GM21825 (cell line): Measurements from ENCODE around the gene GRAMD2B.
"Not testable (repeated sequence)": the region's sequence is repeated elsewhere in the genome, so short reads cannot be mapped to it uniquely, and the experiment has no call there.

ENCODE experiments used
- ATAC-seq: cut with Tn5 transposase; IDR thresholded peaks from one replicate; pipeline ENCODE4 v1.9.1; 2021; ENCODE audit warnings: mild to moderate bottlenecking, moderate library complexity; ENCODE audit not compliant: unreplicated experiment

GRAMD2B gene

GRCh38 chr5:126508962-126509279, 85.7 kb downstream of the GRAMD2B start:
- no peak for ATAC-seq

- ATAC-seq, result no peak
These were observed 86.1 kb downstream of the GRAMD2B start for GRCh38 chr5:126509339-126509738.

DNA sequence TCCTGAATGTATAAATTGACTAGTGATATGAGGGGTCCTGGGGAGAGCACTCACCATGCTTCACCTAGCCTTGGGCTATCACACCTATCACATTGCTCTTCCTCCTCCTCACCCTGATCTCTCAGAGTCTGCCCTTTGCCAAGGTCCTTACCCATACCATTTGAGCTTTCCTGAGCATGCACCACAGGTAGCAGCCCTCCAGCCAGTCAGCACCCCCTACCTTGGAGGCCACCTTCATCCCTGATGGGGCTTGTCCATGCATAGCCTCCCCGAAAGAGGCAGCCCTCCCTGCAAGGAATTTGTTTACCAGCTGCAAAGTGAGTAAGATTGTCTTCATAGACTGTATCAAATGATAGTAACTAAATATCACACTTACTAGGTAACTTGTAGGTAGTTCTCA, 88.8 kb downstream of the GRAMD2B start:
- ATAC-seq, result no peak

DNA sequence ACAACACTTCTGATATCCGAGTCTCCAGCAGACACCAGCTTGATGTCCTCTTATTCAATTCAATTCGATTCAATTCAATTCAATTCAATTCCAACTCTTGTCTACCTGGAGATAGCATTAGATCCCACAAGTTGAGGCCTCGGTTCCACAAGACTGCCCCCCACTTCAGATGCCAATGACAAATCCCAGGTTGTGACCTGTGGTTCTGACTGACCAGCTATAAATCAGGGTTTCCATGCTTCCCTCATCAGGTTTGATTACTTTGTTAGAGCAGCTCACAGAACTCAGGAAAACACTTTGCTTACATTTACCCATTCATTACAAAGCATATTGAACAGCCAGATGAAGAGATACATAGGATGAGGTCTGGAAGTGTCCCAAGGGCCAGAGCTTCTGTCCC, 89.2 kb downstream of the GRAMD2B start:
- no peak for ATAC-seq

GRCh38 chr5:126513302-126513701, 90.1 kb downstream of the GRAMD2B start:
- ATAC-seq, result no peak

GRCh38 chr5:126513703-126514102, 90.5 kb downstream of the GRAMD2B start:
- no peak for ATAC-seq

DNA sequence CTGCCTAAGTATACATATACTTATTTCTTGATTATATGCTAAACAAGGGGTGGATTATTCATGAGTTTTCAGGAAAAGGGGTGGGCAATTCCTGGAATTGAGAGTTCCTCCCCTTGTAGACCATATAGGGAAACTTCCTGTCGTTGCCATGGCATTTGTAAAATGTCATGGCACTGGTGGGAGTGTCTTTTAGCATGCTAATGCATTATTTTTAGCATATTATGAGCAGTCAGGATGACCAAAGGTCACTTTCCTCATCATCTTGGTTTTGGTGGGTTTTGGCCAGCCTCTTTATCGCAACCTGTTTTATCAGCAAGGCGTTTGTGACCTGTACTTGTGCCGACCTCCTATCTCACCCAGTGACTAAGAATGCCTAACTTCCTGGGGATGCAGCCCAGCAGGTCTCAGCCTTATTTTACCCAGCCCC, 90.9 kb downstream of the GRAMD2B start:
- no peak for ATAC-seq

DNA sequence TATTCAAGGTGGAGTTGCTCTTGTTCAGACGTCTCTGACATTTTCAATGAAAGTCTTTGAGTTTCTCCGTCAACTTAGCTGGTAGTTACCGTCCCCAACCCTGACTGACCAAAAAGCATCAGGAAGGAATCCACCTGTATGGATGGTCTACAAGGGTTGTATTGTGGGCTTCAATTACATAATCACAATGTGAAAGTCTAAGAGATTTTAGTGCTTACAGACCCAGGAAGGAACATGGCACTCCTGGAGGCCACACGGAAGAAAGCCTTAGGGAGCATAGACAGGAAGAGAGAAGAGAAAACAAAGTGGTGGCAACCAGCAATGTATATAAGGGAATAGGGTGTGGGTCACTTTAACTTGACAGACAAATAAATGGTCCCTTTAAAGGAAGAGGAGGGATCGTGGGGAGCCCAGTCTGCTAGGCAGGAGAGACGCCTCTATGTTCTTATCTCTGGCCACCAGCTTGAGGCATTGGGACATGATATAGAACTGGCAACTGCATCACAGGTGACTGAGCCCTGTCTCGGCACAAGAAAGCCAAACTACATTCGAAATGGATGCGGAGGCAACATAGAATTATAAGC, 91.4 kb downstream of the GRAMD2B start:
- ATAC-seq, result no peak

GRCh38 chr5:126515337-126515736, 92.1 kb downstream of the GRAMD2B start:
- ATAC-seq, result no peak

- ATAC-seq, result no peak
These were observed 92.9 kb downstream of the GRAMD2B start for GRCh38 chr5:126516133-126516532.

DNA sequence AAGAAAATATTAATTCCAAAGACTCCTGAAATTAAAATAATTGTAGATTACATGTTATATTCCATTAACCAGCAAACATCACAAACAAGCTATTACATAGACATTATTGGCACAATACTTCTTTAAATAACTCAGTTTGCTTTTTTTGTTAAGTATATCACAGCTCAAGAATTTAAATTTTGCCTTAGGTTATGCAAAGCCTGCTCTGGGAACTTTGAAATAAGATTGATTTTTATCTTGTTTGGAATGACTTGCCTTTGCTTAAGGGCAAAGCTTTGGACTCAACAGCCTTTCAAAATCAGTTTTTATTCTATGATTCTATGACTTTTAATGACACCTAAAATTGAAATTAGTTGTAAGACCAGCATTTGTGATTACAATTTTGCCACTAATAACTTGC, 93.6 kb downstream of the GRAMD2B start:
- no peak for ATAC-seq

DNA sequence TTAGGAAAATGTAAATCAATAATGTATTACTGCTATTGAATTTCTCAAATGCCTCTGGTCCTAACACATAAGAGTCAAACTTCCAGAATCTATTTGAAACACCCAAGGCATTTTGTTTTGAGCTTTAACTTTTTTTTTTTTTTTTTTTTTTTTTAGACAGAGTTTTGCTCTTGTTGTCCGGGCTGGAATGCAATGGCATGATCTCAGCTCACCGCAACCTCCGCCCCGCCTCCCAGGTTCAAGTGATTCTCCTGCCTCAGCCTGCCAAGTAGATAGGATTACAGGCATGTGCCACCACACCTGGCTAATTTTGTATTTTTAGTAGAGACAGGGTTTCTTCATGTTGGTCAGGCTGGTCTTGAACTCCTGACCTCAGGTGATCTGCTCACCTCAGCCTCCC, 96.0 kb downstream of the GRAMD2B start:
- not testable (repeated sequence) for ATAC-seq

DNA sequence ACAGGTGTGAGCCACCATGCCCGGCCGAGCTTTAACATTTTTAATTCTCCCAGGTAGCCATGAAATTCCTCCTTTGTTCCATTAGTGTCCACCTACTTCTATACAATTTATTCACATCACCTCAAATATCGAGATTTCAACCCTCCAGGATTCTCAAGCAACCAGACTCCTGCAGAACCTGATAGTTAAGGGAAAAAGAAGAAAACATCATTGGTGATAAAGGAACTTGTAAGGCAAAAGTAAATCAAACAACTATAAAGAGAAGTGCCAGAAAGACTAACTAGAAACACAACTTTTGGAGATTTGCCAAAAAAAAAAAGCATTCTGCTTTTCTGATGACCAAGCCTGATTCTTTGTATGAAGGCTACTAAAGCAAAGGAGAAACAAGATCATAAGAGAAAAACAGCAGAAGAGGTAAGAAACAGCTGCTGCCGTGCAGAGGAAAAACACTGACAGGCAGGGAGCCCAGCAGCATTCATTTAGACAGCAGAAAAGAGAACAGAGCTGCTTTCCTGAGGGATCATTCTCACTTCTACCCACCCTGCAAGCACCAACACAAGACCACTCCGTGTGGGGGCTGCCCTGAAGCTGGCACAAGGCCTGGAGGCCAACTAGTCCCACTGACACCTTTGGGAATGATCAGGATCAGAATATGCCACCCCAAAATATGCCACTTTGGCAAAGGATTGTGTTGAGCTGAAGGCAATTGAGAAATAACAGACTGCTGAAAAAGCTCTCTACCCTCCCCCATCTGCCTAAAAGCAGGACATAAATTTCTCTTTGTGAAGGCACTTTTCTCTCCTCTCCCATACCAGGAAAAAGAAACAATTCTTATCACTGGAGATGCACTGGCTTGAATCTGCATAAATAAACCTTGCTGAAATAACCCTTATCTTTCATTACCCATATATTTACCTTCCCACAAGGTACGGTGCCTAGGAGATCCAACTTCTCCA, 96.7 kb downstream of the GRAMD2B start:
- no peak for ATAC-seq

DNA sequence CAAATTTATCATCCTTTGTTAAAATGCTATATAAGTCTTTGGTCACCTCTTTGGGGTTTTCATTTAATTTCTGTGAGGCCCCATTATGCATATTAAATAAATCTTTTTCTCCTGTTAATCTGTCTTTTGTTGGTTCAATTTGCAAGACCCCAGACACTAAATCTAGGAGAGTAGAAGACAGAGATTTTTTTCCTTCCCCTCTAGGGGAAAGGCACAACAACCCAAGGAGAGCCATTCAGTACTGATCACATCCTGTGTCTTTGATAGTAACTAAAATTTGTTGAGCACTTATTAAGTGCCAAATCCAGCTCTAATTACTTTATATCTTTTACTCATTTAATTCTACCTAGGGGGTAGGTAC, 97.4 kb downstream of the GRAMD2B start:
- ATAC-seq, result no peak

DNA sequence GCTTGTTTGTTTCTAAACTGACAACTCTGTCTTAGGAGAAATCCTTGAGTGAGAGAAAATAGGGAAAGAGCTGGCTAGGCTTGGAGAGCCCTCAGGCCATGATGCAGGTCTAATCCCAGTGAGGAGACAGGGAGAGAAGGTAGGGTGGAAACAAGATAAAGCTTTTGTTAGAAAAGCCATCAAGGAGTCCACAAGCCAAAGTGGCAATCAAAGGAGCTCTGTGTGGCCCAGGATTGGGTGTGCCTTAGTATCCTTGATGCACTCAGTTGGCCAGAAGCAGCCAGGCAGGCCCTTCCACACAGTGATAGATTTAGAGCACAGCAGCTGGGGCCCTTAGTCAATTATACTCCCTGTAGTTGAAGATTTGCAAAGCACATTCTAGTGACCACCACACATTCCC, 97.9 kb downstream of the GRAMD2B start:
- no peak for ATAC-seq

- ATAC-seq, result no peak
These were observed 100.8 kb downstream of the GRAMD2B start for GRCh38 chr5:126523818-126524510.

DNA sequence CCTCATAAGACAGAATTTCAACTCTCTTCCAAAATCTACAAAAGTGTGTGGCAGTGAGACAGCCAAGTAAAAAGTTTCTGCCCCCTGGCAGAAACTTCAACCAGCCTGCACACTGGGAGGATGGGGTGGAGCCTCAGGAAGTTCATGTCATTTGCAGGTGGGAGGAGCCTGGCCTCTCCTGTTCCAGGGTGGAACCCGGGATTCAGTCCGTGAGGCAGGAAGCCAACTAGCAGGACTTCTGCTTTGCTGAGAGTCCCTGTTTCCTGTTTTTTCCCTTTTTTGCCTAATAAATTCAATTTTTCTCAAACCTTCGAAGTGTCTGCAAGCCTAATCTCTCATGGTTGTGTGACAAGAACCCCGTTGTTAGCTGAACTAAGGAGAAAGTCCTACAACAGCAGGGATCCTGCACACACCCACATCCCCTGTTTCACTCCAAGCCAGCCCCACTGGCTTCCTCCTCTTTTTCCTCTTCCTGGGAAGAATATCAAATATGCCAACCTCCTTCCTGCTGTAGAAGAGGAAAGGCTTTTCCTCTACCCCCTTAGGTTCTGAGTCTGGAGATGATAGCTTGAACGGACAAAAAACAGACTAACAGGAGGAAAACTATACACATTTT, 102.5 kb downstream of the GRAMD2B start:
- no peak for ATAC-seq

DNA sequence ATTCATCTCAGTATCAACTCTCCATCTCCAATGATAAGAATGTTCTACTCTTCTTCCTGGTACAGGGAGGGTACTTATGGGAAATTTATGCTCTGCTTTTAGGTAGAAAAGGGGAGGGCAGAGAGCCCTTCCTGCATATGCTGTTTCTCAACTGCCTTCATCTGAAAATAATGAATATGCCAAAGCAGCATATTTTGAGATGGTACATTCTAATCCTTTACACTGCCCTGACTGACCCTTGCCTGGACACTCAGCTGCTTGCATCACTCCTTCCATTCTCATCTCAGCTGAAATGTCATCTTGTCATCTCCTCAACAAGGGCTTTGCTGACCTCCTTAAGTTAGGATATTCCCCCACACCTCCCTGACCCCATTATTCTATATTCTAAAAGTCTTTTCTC, 103.3 kb downstream of the GRAMD2B start:
- no peak for ATAC-seq

GRCh38 chr5:126527158-126527557, 103.9 kb downstream of the GRAMD2B start:
- no peak for ATAC-seq

GRCh38 chr5:126527892-126528291, 104.7 kb downstream of the GRAMD2B start:
- ATAC-seq, result no peak

GRCh38 chr5:126531543-126532120, 108.4 kb downstream of the GRAMD2B start:
- ATAC-seq, result no peak
